ENCODE results near the gene KCNQ1.

GRCh38 chr11:2674658-2675131 lies 229.9 kb downstream of the KCNQ1 start:
- no peak for TF ChIP-seq EZH2 (IDR thresholded peaks at IDR 0.05; ENCODE audit: low read depth)
- TF ChIP-seq, protein P1, sequence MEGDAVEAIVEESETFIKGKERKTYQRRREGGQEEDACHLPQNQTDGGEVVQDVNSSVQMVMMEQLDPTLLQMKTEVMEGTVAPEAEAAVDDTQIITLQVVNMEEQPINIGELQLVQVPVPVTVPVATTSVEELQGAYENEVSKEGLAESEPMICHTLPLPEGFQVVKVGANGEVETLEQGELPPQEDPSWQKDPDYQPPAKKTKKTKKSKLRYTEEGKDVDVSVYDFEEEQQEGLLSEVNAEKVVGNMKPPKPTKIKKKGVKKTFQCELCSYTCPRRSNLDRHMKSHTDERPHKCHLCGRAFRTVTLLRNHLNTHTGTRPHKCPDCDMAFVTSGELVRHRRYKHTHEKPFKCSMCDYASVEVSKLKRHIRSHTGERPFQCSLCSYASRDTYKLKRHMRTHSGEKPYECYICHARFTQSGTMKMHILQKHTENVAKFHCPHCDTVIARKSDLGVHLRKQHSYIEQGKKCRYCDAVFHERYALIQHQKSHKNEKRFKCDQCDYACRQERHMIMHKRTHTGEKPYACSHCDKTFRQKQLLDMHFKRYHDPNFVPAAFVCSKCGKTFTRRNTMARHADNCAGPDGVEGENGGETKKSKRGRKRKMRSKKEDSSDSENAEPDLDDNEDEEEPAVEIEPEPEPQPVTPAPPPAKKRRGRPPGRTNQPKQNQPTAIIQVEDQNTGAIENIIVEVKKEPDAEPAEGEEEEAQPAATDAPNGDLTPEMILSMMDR (conservative IDR thresholded peaks at IDR 0.05), result no peak
